ENCODE data around the gene LHFPL6.
A peak's percentile ranks its signal among the peaks of the same experiment; 100 is the strongest.

LHFPL6 gene

DNA sequence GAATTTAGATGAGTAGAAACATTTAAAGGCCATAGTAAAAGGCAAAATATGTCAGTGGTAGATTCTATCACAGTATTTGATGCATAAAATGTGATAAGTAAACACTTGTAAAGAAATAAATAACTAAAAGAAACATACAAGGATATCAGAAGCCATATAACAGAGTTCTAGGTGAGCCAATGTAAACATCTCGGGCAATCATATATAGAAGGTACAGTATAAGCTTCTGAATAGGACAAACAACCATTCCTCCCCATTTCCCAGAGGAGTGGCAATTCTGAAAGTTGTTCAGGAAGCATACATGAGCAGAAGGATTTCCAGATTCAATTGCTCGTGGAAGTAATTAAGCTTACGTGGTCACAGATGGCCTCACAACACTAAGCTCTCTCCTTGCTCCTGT is 267.3 kb downstream of the LHFPL6 start:
- DNase-seq: no peak

DNA sequence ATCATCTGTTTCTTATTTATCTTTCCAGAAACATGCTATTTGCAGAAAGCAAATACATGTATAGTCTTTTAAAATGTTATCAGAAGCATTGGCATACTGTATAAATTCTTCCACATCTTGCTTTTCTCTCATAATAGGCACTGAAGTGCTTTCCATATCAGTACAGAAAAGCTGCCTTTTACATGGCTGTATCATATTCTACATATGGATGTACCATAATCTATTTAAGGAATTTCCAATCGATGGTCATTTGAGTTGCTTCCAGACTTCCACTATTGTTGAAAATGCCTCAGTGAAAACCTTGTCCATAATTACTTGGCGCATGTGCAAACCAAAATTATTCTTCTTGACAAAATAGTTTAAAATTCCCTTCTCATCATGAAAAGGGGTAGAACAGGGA is 272.5 kb downstream of the LHFPL6 start:
- no peak for DNase-seq

DNA sequence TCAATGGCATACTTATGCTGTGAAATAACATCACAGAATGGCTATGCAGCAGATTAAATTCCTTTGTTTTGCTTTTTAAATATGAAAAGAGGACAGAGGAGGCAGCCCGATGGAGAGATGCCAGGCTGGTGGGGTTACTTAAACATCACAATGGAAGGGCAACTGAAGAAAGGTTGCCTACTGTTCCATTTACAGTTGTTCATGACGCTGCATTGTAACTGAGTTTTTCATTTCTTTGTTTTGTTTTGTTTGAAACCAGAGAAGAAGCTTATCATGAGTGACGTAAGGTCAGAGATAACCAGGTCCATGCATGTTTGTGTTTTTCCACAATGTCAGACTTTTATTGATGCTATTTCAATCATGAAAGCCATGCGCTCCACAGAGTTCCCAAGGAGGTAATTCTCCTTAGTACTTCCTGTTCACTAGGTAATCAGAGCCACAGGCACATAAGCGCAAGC is 273.8 kb downstream of the LHFPL6 start:
- no peak for DNase-seq

DNA sequence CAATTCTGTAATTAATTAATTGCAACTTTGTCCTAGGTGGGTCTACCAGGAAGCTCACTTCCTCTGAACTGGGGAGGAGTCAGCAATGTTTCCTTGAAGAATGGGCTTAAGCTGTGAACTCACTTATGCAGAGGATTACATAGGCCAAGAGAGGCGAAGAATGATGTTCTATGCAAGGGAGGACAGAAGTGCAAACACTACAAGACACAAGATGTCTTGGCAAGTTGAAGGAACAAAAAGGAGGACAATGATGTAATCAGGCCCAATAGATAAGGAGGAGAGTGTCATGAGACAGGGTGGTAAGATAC is 275.9 kb downstream of the LHFPL6 start:
- no peak for DNase-seq

DNA sequence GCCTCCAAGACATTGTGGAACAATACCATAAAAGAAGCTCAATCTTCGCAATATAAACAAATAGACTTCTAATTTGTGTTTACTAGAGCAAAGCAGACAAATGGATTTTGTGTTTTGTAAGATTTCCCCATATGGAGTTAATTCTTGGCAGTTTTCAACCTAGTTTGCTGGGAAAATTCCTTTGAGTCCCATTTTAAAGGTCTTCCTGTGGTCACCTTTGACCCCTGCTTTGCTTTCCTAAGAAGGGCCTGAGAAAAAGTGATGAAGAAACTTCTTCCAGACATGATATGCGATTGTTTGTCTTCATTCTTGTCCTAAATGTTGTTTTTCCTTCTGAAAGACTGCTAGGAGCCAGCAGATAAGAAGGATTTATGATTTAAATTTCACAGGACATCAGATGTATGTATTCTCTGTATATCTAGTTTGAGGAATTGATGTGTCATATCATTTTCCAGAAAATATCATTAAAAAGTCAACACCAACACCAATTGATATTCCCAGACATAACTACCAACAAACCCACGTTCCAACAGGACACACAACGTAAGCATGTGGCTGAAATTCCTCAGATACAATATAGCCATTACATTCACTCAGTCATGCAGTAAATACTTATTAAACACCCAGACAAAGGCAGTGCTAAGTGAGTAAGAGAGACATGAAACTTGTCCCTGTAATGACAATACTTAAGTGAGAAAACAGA is 276.4 kb downstream of the LHFPL6 start:
- no peak for DNase-seq

DNA sequence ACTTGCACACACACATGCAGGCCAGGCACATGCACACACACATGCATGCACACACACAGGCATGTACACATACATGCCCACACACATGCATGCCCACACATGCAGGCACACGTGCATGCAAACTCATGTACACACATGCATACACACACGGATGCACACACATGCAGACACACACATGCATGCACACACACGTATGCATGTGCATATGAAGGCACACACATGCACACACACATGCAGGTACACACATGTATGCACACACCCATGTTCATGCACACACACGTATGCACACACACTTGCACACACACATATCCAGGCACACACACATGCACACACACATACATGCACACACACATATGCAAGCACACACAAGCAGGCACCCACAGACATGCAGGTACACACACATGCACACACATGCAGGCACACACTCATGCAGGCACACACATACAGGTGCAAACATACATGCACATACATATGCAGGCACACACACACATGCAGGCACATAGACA is 278.1 kb downstream of the LHFPL6 start:
- DNase-seq: no peak

DNA sequence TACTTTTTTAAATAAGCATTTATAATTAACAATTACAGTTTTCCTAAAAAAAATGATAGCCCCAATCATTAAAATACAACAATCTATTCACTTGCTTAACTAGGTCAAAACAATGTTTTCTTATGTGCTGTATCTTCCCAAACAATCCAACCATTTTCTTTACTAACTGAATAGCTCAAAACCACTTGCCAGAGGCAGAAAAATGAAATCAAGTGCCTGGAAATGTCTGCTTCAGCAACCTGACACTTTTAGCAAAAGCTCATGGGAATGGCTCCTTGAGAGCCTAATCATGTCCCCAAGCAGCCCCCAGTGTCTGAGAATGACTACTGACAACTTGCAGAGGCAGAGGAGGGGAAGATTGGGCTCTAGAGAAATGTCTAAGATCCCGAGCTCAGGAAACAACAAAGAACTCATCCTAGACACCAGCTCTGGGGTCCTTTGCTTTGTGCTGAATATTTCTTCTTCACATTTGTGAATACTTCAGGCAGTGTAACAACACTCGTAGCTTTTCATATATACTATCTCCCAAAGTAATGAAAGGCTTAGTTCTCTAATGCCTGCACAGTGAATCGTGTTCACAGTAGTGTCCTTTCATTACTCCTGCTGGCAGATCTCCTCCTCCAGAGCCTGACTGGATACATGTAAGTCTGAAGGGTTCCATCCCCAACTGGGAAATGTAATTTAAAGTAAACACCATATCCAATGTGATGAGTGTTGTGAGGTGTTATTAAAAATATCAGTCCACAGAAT is 280.0 kb downstream of the LHFPL6 start:
- no peak for DNase-seq

DNA sequence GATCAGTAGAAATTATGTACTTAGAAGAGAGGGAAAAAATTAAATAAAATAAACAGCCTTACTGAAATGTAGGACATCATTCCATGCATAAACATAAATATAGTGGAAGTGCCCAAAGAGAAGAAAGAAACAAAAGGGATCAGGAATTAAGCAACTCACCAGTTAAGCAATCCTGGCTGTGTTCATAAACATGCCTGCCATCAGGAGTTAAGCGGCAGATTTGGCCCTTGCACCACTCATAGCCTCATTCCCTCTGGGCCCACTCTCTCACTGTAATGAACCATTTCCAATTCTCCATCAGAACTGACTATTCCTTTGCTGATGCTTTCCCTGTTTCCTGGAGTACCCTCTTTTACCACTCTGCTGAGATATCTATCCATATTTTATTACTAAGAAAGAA is 281.4 kb downstream of the LHFPL6 start:
- no peak for DNase-seq

DNA sequence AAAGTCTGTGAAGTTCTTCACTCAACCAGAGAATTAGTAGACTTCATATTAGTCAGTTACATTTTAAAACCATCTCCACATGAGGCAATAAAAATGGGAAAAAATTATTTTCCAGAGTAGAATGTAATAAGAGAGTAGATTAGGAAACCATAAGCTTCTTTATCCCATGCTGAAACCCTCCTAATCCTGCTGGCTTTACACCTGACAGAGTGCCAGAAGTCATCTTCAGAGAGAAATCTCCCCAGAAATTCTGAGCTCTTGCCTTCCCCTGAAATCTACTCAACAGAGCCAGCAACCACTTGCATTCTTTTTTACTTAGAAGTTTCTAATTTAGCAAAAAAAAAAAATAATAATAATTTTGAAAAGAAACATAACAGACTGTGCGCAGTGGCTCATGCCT is 284.8 kb downstream of the LHFPL6 start:
- DNase-seq: no peak

DNA sequence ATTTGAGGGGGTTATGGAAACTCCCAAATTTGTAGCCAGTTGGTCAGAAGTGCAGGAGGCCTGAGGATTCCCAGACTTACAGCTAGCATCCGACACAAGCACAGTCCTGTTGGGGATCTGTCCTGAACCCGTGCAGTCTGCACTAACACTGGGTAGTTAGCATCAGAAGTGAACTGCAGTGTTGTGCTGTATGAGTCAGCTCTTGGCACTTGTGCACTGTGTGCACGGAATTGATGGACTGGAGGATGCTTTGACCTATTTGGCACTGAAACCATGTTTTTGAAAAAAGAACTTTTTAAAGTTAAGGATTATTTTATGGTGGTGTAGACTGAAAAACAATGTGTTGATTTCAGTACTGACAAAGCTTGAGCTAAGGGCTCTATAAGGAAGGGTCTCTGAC is 285.7 kb downstream of the LHFPL6 start:
- DNase-seq: no peak

DNA sequence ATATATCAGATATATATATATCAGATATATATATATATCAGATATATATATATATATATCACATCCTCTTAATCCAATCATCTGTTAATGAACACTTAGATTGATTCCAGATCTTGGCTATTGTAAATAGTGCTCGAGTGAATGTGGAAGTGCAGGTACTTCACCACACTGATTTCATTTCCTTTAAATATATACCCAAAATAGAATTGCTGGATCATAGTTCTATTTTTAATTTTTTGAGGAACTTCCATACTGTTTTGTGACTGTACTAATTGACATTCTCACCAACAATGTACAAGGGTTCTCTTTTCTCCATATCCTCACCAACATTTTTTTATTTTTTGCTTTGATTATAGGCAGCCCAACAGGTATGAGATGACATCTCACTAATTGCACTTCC is 287.2 kb downstream of the LHFPL6 start:
- no peak for DNase-seq

DNA sequence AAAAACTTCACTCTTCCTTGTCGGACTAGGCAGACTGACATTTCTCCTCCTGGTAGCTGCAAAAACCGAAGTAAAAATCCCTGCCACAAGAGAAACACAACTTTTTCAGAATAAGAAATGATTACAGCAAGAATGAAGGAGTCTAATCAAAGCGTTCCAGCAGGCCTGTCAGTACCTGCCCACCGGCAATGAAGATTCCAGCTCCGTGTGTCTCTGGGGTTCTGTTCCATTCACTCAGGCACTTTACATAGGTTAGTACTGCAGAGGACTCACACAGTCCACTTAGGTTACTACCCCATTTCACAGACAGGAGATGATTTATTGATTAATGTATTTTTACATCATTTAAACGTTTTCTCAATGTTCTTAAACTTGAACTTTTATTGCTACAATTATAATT is 289.3 kb downstream of the LHFPL6 start:
- no peak for DNase-seq

DNA sequence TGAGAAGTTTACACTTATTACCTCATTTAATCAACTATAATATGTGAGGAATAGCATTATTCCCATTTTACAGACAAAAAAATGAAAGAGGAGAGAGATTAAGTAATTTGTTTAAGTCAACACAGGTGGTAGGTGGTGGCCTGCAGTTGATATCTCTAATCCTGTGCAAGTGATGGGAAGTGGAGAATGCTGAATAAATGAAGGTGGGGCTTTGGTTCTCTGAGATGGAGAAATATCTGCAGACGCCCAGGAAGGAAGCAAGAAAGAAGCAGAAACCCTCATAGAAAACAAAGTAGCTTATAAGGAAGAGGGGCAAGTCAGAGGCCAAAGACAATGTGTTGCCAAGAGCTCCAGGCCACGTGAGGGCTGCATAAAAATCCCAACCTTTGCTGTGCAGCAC is 290.4 kb downstream of the LHFPL6 start:
- no peak for DNase-seq

DNA sequence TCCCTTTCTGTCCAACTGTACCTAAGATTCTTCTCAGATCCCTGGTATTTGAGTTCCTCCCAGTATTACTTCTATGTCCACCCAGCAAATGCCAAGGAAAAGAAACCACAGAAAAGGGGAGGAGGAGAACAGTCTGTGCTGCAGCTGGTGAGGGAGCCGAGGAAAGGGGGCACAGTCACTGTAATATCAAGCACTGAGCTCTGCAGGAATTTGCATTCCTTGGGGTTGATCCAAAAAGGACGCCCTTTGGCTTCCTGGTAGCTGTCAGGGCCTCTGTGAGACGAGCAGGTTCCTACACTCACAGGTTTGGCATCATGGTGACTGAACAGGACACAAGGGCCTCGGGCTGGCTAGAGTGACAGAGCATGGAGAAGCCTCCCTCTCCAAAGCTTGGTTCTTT is 291.4 kb downstream of the LHFPL6 start:
- DNase-seq: no peak

DNA sequence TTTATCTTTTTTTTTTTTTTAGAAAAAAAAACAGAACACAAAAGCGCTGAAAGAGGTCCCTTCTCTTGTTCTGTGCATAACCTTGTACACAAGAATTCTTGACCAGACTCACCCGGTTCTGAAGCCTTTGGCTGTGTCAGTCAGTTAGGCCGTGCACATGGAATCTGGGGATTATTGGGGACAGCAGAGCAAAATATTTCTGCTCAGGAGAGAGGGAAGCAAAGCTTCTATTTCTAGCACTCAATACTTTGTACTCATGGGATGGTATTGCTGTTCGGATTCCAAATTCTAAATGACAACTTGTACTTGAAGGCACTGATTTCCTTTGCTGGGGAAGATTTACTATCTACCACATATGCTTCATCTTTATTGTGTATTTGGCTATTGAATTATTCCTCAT is 292.0 kb downstream of the LHFPL6 start:
- no peak for DNase-seq

DNA sequence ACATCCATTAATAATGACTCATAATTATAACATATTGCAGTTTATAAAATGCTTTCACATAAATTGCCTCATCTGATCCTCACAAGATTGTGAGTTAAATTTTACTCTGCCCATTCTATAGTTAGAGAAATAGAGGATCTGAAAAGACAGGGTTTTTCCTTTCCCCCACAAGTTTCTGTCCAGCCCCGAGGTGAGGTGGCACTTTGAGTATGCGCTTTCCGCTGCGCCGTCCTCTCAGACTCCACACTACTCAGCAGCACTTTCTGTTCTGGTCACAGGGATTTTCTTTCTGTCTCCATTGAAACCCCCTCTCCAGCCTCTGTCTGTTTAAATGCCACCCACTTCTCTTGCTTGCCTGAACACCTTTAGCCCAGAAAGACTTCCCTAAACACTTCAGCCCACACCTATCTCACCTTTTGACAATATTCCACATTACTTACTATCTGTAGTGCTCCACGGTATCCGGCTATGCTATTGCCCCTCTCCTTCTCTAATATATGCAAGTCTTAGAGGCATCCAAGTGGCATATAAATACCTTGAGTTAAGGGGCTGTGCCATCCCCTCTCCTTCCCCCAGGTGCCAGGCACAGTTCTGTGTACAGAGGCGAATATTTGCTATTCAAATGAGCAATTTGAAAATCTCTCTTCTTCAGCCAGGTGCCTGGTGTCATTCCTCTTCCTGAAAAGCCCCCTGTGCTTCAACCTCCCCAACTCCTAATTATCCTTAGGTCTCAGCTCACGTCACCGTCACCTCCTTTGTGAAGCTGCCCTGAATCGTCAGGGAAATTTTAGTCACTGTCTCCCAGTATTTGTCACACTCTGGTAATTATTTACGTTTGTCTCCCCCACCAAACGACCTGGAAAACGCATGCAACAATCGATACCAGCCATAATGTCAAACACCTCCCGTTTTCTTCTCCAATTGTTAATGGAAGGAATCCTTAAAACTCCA is 296.1 kb downstream of the LHFPL6 start:
- DNase-seq: peak; percentile 54

DNA sequence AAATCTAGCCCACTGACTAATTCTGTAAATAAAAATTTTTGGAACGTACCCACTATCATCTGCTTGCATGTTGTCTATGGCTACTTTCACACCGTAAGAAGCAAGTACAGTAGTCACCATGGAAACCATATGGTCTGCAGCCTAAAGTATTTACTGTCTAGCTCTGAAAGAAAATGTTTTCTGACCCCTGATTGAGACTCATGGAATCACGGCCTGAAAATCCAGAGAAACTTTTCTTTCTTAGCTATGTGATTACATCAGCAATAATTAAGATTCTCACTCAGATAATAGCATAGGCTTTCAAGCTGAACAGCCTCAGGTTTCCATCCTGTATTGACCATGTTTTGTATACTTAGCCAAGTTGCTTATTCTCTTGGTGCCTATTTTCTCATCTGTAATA is 300.2 kb downstream of the LHFPL6 start:
- no peak for DNase-seq

DNA sequence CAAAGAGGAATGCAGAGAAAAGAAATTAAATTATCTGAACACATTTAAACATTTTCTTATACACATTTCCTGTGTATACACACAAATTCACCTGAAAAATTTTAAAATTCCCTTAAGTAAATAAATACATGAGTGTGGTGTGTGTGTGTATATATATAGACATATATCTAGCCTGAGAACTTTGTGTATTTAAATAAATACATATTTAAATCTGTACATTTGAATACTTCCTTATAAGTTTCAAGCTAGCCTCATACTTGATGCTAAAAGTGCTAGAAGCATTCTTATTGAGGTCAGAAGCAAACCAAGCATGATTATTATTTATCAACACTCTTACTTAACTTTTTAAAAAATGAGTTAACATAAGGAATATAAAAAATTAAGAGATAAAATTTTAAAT is 304.0 kb downstream of the LHFPL6 start:
- DNase-seq: no peak

DNA sequence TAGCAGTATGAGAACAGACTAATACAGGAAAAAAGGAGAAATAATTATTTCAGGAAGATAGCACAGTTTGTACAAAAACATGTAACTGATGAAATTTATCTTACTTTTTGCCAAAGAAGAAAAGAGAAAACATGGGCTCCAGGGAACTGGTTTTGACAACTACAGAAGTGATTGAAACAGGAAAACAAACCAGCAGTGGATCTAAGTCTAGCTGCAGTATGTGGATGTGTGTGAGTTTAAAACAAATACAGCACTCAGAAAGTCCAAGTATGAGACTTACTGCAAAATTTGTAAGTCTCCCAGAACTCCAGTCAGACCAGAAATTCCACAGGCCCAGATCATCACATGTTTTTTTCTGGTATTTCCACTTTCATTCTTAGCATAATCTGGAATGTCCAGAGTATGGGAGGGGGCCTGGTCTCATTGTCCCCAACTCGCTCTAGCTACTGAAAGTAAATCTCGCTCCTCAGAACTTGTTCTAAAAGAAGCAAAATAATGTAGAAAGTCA is 305.3 kb downstream of the LHFPL6 start:
- DNase-seq: no peak

DNA sequence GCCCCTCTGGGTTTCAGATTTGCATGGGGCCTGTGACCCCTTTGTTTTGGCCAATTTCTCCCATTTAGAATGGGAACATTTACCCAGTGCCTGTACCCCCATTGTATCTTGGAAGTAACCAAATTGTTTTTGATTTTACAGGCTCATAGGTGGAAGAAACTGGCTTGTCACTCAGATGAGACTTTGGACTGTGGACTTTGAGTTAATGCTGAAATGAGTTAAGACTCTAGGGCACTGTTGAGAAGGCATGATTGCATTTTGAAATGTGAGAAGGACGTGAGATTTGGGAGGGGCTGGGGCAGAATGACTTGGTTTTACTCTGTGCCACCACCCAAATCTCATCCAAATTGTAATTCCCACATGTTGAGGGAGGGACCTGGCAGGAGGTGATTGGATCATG is 306.0 kb downstream of the LHFPL6 start:
- no peak for DNase-seq

DNA sequence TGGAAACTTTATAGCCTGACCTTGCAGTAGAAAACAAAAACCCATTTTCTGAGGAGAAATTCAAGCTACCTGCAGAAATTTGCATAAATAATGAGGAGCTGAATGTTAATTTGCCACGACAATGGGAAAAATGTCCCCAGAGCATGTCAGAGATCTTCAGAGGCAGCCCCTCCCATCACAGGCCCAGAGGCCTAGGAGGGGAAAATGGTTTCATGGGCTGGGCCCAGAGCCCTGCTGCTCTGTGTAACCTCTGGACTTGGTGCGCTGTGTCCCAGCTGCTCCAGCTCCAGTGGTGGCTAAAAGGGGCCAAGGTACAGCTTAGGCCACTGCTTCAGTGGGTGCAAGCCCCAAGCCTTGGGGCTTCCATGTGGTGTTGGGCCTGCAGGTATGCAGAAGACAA is 306.8 kb downstream of the LHFPL6 start:
- no peak for DNase-seq

Data from activated CD4-positive, alpha-beta T cell treated with anti-CD3 and anti-CD28 coated beads, Interleukin-10, Interleukin-2, amounts not matched to agents 100 ng/mL and 50 ng/mL, durations not matched to agents 16 hours and 8 hours (primary cell).